MM.1S (cell line): Measurements from ENCODE around the gene ZC4H2.
"Not testable (repeated sequence)": the region's sequence is repeated elsewhere in the genome, so short reads cannot be mapped to it uniquely, and the experiment has no call there.

Experiments used
- DNase-seq: peaks from one replicate; pipeline ENCODE4 v3.0.0-alpha.2; 2015
- H2AFZ ChIP-seq: fragments of 300-600 bp; sonication (generic); 2 replicates; pipeline ENCODE4 v1.6.0; 2016; ENCODE audit warnings: antibody characterized with exemption, low read length
- H3F3A ChIP-seq: fragments of 300-600 bp; sonication (generic); 2 replicates; pipeline ENCODE4 v1.6.1; 2016; ENCODE audit warnings: mild to moderate bottlenecking, antibody characterized with exemption, low read length, moderate library complexity, mixed read lengths; ENCODE audit not compliant: insufficient read depth
- H3K27ac ChIP-seq: fragments of 300-600 bp; sonication (generic); 2 replicates; pipeline ENCODE4 v1.5.1; 2016; ENCODE audit warnings: mild to moderate bottlenecking, low read length
- H3K27me3 ChIP-seq: fragments of 300-600 bp; sonication (generic); replicated peaks from 2 replicates; pipeline ENCODE4 v1.6.0; 2016; ENCODE audit warnings: low read length; ENCODE audit not compliant: insufficient read depth
- H3K36me3 ChIP-seq: fragments of 300-600 bp; sonication (generic); replicated peaks from 2 replicates; pipeline ENCODE4 v1.6.1; 2016; ENCODE audit warnings: mild to moderate bottlenecking, low read length, mixed read lengths; ENCODE audit not compliant: insufficient read depth
- H3K4me1 ChIP-seq: fragments of 300-600 bp; sonication (generic); 2 replicates; pipeline ENCODE4 v1.6.1; 2016; ENCODE audit warnings: low read length, mixed read lengths
- H3K4me2 ChIP-seq: fragments of 300-600 bp; sonication (generic); 2 replicates; pipeline ENCODE4 v1.6.0; 2016; ENCODE audit warnings: low read depth, low read length
- H3K4me3 ChIP-seq: fragments of 300-600 bp; sonication (generic); 2 replicates; pipeline ENCODE4 v1.5.1; 2016; ENCODE audit warnings: low read length, mixed read lengths
- H3K79me2 ChIP-seq: fragments of 300-600 bp; sonication (generic); 2 replicates; pipeline ENCODE4 v1.6.1; 2016; ENCODE audit warnings: mixed run types, low read length, mixed read lengths
- H3K9ac ChIP-seq: fragments of 300-600 bp; sonication (generic); 2 replicates; pipeline ENCODE4 v1.6.1; 2016; ENCODE audit warnings: low read length, mixed read lengths
- H3K9me2 ChIP-seq: fragments of 300-600 bp; sonication (generic); replicated peaks from 2 replicates; pipeline ENCODE4 v1.6.1; 2016; ENCODE audit warnings: mild to moderate bottlenecking, low read length, mixed read lengths; ENCODE audit not compliant: insufficient read depth
- H3K9me3 ChIP-seq: fragments of 300-600 bp; sonication (generic); replicated peaks from 2 replicates; pipeline ENCODE4 v1.6.1; 2016; ENCODE audit warnings: mild to moderate bottlenecking, low read length, mixed read lengths; ENCODE audit not compliant: insufficient read depth
- H4K20me1 ChIP-seq: fragments of 300-600 bp; sonication (generic); 2 replicates; pipeline ENCODE4 v1.6.1; 2016; ENCODE audit warnings: mild to moderate bottlenecking, low read length, moderate library complexity, mixed read lengths; ENCODE audit not compliant: insufficient read depth
- CTCF ChIP-seq: fragments of 300-600 bp; sonication (generic); IDR thresholded peaks from 2 replicates; pipeline ENCODE4 v1.5.1; 2016; ENCODE audit warnings: antibody characterized with exemption, low read length, mixed read lengths
- EZH2 ChIP-seq: fragments of 300-600 bp; sonication (generic); optimal IDR thresholded peaks from 2 replicates; pipeline ENCODE3; 2017; ENCODE audit warnings: low read depth, mild to moderate bottlenecking, antibody characterized with exemption, low read length, mixed read lengths
- EZH2phosphoT487 ChIP-seq: fragments of 300-600 bp; sonication (generic); IDR thresholded peaks from 2 replicates; pipeline ENCODE4 v1.6.1; 2018; ENCODE audit warnings: antibody characterized with exemption, low read length

ZC4H2 gene

GRCh38 chrX:64894454-64895038 is 81.7 kb downstream of the ZC4H2 start:
- peak; percentile 27 for DNase-seq
- H3K4me2 ChIP-seq, result no peak overlapping the region

GRCh38 chrX:64885850-64886249 is 90.4 kb downstream of the ZC4H2 start:
- H3K4me3 ChIP-seq, result no peak overlapping the region
- peak; percentile 28 for TF ChIP-seq CTCF
- no peak for TF ChIP-seq EZH2

More at GRCh38 chrX:64894454-64895038, 81.7 kb downstream of the ZC4H2 start:
- no peaks in the 10 kb centered on the region for H3K27me3 ChIP-seq
- no peaks in the 10 kb centered on the region for H3K36me3 ChIP-seq
- H3K4me1 ChIP-seq, result no peaks in the 10 kb centered on the region
- H2AFZ ChIP-seq, result no peak overlapping the region
- no peak overlapping the region for H3K4me3 ChIP-seq
- no peak overlapping the region for H3K27ac ChIP-seq
- H3K79me2 ChIP-seq, result no peaks in the 10 kb centered on the region
- peak; percentile 59 for TF ChIP-seq CTCF
- TF ChIP-seq EZH2, result no peak
- no peak for TF ChIP-seq EZH2phosphoT487
- no peak overlapping the region for H3K9ac ChIP-seq
- no peaks in the 10 kb centered on the region for H3K9me2 ChIP-seq
- no peaks in the 10 kb centered on the region for H4K20me1 ChIP-seq
- H3F3A ChIP-seq, result no peaks in the 10 kb centered on the region
- no peaks in the 10 kb centered on the region for H3K9me3 ChIP-seq

GRCh38 chrX:64878709-64879108 is 97.5 kb downstream of the ZC4H2 start:
- not testable (repeated sequence) for DNase-seq, H3K79me2 ChIP-seq, H3K9ac ChIP-seq, H3K27me3 ChIP-seq, H3K9me2 ChIP-seq, H4K20me1 ChIP-seq, H3K36me3 ChIP-seq, H3K4me3 ChIP-seq, H3K4me2 ChIP-seq, H3F3A ChIP-seq, H3K27ac ChIP-seq, H3K4me1 ChIP-seq, H3K9me3 ChIP-seq, H2AFZ ChIP-seq

More at GRCh38 chrX:64885850-64886249, 90.4 kb downstream of the ZC4H2 start:
- DNase-seq, result no peak
- Histone ChIP-seq H3K27ac (no peak overlapping the region), H3K4me2 (no peak overlapping the region), H2AFZ (no peak overlapping the region), H3K9me2 (no peaks in the 10 kb centered on the region), H3K9ac (no peak overlapping the region), H3F3A (no peaks in the 10 kb centered on the region), H3K79me2 (no peaks in the 10 kb centered on the region), H3K4me1 (no peaks in the 10 kb centered on the region), H3K36me3 (no peaks in the 10 kb centered on the region), H4K20me1 (no peaks in the 10 kb centered on the region), H3K27me3 (no peaks in the 10 kb centered on the region), H3K9me3 (no peaks in the 10 kb centered on the region)

- no peak overlapping the region for H3K4me3 ChIP-seq
- H3K27ac ChIP-seq, result no peak overlapping the region
- H4K20me1 ChIP-seq, result no peaks in the 10 kb centered on the region
- no peaks in the 10 kb centered on the region for H3K36me3 ChIP-seq
- H3K4me2 ChIP-seq, result no peak overlapping the region
- no peaks in the 10 kb centered on the region for H3K9me2 ChIP-seq
- no peaks in the 10 kb centered on the region for H3K27me3 ChIP-seq
- no peaks in the 10 kb centered on the region for H3K79me2 ChIP-seq
- H2AFZ ChIP-seq, result no peak overlapping the region
- TF ChIP-seq EZH2phosphoT487 (no peak), CTCF (no peak), EZH2 (no peak)
- H3K9me3 ChIP-seq, result 0 out of 2 replicates have a peak, but pooled peaks cover 3% of the 10 kb centered on the region
- H3K4me1 ChIP-seq, result no peaks in the 10 kb centered on the region
- H3F3A ChIP-seq, result no peaks in the 10 kb centered on the region
- DNase-seq, result no peak
- H3K9ac ChIP-seq, result no peak overlapping the region
These were observed 109.0 kb downstream of the ZC4H2 start for GRCh38 chrX:64867217-64867616.
